GM23248 (cell line): ENCODE data around the gene ZC3H12C. TPM values are rescaled to one million over a fixed set of nuclear protein-coding genes. Genes with fewer than 3 reads are reported as not detected.

Source experiments
- DNase-seq: peaks from one replicate; pipeline ENCODE4 v3.0.0-alpha.2; 2015
- H2AFZ ChIP-seq: fragments of 200-600 bp; sonication (generic); 2 replicates; pipeline ENCODE4 v1.6.1; 2016; ENCODE audit warnings: antibody characterized with exemption
- H3F3A ChIP-seq: fragments of 200-600 bp; sonication (generic); 2 replicates; pipeline ENCODE4 v1.6.1; 2016; ENCODE audit warnings: mild to moderate bottlenecking, antibody characterized with exemption, mixed run types; ENCODE audit not compliant: insufficient read depth
- H3K27ac ChIP-seq: fragments of 200-600 bp; sonication (generic); 2 replicates; pipeline ENCODE4 v1.5.1; 2016; ENCODE audit warnings: mild to moderate bottlenecking
- H3K27me3 ChIP-seq: fragments of 200-600 bp; sonication (generic); replicated peaks from 2 replicates; pipeline ENCODE4 v1.6.1; 2016; ENCODE audit warnings: mild to moderate bottlenecking; ENCODE audit not compliant: insufficient read depth
- H3K36me3 ChIP-seq: fragments of 200-600 bp; sonication (generic); 2 replicates; pipeline ENCODE4 v1.6.1; 2016; ENCODE audit warnings: low read depth, mild to moderate bottlenecking
- H3K4me1 ChIP-seq: fragments of 200-600 bp; sonication (generic); 2 replicates; pipeline ENCODE4 v1.6.1; 2016; ENCODE audit warnings: mild to moderate bottlenecking; ENCODE audit not compliant: insufficient read depth
- H3K4me2 ChIP-seq: fragments of 200-600 bp; sonication (generic); one replicate; pipeline ENCODE4 v1.6.1; 2016; ENCODE audit warnings: mild to moderate bottlenecking; ENCODE audit not compliant: unreplicated experiment
- H3K4me3 ChIP-seq: fragments of 200-600 bp; sonication (generic); 2 replicates; pipeline ENCODE4 v1.5.1; 2016; ENCODE audit warnings: mild to moderate bottlenecking
- H3K79me2 ChIP-seq: fragments of 200-600 bp; sonication (generic); 2 replicates; pipeline ENCODE4 v1.6.1; 2016; ENCODE audit warnings: mild to moderate bottlenecking; ENCODE audit not compliant: insufficient read depth
- H3K9ac ChIP-seq: fragments of 200-600 bp; sonication (generic); 2 replicates; pipeline ENCODE4 v1.6.1; 2016; ENCODE audit warnings: mild to moderate bottlenecking
- H3K9me2 ChIP-seq: fragments of 200-600 bp; sonication (generic); 2 replicates; pipeline ENCODE4 v1.6.1; 2016; ENCODE audit warnings: mixed run types, mild to moderate bottlenecking, moderate library complexity; ENCODE audit not compliant: insufficient read depth
- H3K9me3 ChIP-seq: fragments of 200-600 bp; sonication (generic); one replicate; pipeline ENCODE4 v1.6.1; 2017; ENCODE audit warnings: low read depth
- H4K20me1 ChIP-seq: fragments of 200-600 bp; sonication (generic); 2 replicates; pipeline ENCODE4 v1.6.0; 2016; ENCODE audit not compliant: insufficient read depth
- EZH2 ChIP-seq: fragments of 200-600 bp; sonication (generic); IDR thresholded peaks from 2 replicates; pipeline ENCODE4 v1.6.1; 2018; ENCODE audit warnings: antibody characterized with exemption, mild to moderate bottlenecking; ENCODE audit not compliant: insufficient read depth, poor library complexity, severe bottlenecking
- EZH2phosphoT487 ChIP-seq: fragments of 200-600 bp; sonication (generic); IDR thresholded peaks from 2 replicates; pipeline ENCODE4 v1.6.1; 2018; ENCODE audit warnings: antibody characterized with exemption, moderate library complexity, mild to moderate bottlenecking, low read depth; ENCODE audit not compliant: insufficient read depth
- WGBS, 2 experiments: methylation state at CpG; one replicate each; pipeline ENCODE4 v1.1.6; 2015 to 2017; ENCODE audit warnings: low lambda C conversion rate in 2 of 2, low coverage in 1 of 2; ENCODE audit errors: missing lambda C conversion rate in 2 of 2; 5-methylcytosine and 5-hydroxymethylcytosine counted together
- in situ Hi-C: fragments of 300-500 bp; cut with MboI; formaldehyde crosslinking; loops from 2 replicates; pipeline ENCODE4 v1.15.0; 2020
- polyA plus RNA-seq: library from polyadenylated mRNA; unstranded; fragments of >200 nt; fragmentation: Nextera tagmentation; extraction: Ambion mirVana; gene quantifications from 2 replicates; pipeline ENCODE4 v1.2.1, GENCODE V29; 2016
- total RNA-seq: library from RNA; depleted of rRNA; stranded (reverse); fragments of >200 nt; shearing (Covaris generic); gene quantifications from 2 replicates; pipeline ENCODE4 v1.2.3, GENCODE V29; 2014

Gene ZC3H12C
- total and polyA plus RNA-seq, 2 experiments from 2014 or later = 1.4 to 5.3 TPM

DNA sequence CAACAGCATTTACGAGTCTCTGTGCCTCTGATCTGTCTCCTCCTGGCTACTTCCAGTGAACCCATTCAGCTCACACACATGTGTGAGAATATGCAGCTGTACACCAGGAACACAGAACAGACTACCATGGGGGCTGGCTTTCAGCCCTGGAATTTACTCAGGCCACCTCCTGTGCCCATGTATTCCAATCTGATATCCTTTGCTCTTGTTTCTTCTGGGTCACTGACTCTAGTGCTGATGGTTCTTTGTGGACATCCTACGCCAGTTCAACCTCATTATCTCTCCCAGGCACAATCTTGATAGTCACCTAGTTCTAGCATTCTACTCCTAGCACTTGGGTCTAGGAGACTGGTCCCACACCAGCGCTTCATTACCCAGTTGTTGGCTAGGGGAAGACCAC lies 23.0 kb upstream of the ZC3H12C start:
- H3K79me2 ChIP-seq = no peaks in the 10 kb centered on the region
- H3K4me3 ChIP-seq = no peak overlapping the region
- H4K20me1 ChIP-seq = no peaks in the 10 kb centered on the region
- TF ChIP-seq EZH2phosphoT487 (no peak), EZH2 (no peak)
- no peak for DNase-seq
- no peaks in the 10 kb centered on the region for H3K36me3 ChIP-seq
- peak overlapping the region; percentile 30; the same call in 1 of the 2 replicates for H3K9ac ChIP-seq
- peaks cover 29% of the 10 kb centered on the region for H3K4me1 ChIP-seq
- no peak overlapping the region for H2AFZ ChIP-seq
- H3F3A ChIP-seq = peaks cover 20% of the 10 kb centered on the region; the same call in 1 of the 2 replicates
- peak overlapping the region; percentile 60; the same call in 1 of the 2 replicates for H3K27ac ChIP-seq
- H3K9me2 ChIP-seq = no peaks in the 10 kb centered on the region
- peak overlapping the region; percentile 56 for H3K4me2 ChIP-seq
- in situ Hi-C loops = no loop called here
- whole genome bisulfite sequencing, 2 experiments = 99 to 100% methylated on average over 3 of the region's 3 CpGs
- H3K9me3 ChIP-seq = no peaks in the 10 kb centered on the region
- H3K27me3 ChIP-seq = no peaks in the 10 kb centered on the region

DNA sequence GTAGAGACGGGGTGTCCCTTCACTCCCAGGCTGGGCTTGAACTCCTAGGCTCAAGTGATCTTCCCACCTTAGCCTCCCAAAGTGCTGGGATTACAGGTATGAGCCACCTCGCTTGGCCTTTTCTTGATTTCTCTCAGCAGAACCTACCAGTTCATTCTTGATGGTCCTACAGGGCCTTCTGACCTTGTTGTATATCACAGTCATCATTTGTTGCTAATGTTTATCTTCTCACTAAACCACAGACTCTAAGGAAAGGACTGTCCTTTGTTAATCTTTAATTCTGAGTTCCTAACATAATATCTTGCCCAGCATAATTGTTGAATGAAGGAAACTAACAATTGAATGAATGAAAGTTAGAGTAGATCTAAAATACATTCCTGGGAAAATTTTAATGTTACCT lies 22.0 kb upstream of the ZC3H12C start:
- Histone ChIP-seq H4K20me1 (no peaks in the 10 kb centered on the region), H3K4me3 (no peak overlapping the region), H3K27me3 (no peaks in the 10 kb centered on the region), H3K9me3 (no peaks in the 10 kb centered on the region), H3K4me2 (no peak overlapping the region), H3K9me2 (no peaks in the 10 kb centered on the region), H3F3A (peaks cover 20% of the 10 kb centered on the region; the same call in 1 of the 2 replicates), H3K79me2 (no peaks in the 10 kb centered on the region), H2AFZ (no peak overlapping the region), H3K36me3 (no peaks in the 10 kb centered on the region), H3K9ac (no peak overlapping the region), H3K27ac (no peak overlapping the region), H3K4me1 (peaks cover 29% of the 10 kb centered on the region)
- no peak for DNase-seq
- TF ChIP-seq EZH2phosphoT487 (no peak), EZH2 (no peak)
- in situ Hi-C loops = no loop called here
- WGBS, 2 experiments = 96 to 98% methylated on average over 2 of the region's 2 CpGs

DNA sequence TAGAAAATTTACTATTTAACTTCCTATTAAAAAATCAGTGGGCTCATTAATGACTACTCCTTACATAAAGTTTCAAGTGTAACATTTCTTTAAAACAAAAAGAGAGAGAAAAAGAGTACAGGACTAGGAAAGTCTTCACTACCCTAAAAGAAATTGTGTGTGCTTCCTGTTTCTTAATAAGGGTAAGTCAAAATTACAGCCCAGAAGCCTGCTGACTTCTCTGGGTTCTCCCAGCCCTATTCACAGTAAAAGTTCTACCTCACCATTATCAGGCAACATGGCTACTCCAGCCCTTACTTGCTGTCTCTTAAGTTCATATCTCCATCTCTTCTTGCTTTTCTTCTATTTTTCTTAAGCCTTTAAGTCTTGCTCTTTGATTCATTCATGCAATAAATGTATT lies 20.3 kb upstream of the ZC3H12C start:
- H3K4me2 ChIP-seq = no peak overlapping the region
- H3K27me3 ChIP-seq = no peaks in the 10 kb centered on the region
- H3K4me3 ChIP-seq = no peak overlapping the region
- H3K4me1 ChIP-seq = peaks cover 44% of the 10 kb centered on the region
- TF ChIP-seq EZH2 = no peak
- no peak for TF ChIP-seq EZH2phosphoT487
- no peak overlapping the region for H2AFZ ChIP-seq
- H3K27ac ChIP-seq = no peak overlapping the region
- H3K9me2 ChIP-seq = no peaks in the 10 kb centered on the region
- H3K9ac ChIP-seq = no peak overlapping the region
- in situ Hi-C loops = no loop called here
- no peak for DNase-seq
- no peaks in the 10 kb centered on the region for H3K79me2 ChIP-seq
- H4K20me1 ChIP-seq = no peaks in the 10 kb centered on the region
- H3F3A ChIP-seq = peaks cover 29% of the 10 kb centered on the region
- no peaks in the 10 kb centered on the region for H3K36me3 ChIP-seq
- H3K9me3 ChIP-seq = no peaks in the 10 kb centered on the region

DNA sequence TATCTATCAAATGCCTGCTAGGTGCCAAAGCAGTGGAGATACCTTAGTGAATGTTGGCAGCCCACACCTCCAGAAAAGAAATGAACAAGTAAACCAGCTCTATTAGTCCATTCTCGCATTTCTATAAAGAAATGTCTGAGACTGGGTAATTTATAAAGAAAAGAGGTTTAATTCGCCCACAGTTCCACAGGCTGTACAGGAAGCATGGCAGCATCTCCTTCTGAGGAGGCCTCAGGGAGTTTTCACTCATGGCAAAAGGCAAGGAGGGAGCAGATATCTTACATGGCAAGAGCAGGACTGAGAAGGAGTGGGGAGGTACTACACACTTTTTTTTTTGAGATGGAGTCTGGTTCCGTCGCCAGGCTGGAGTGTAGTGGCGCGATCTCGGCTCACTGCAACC lies 18.7 kb upstream of the ZC3H12C start:
- Histone ChIP-seq H3K79me2 (no peaks in the 10 kb centered on the region), H3K27ac (no peak overlapping the region), H3K27me3 (no peaks in the 10 kb centered on the region), H3K9ac (no peak overlapping the region), H3K9me2 (no peaks in the 10 kb centered on the region), H3K4me2 (no peak overlapping the region), H3K4me1 (peaks cover 35% of the 10 kb centered on the region), H3F3A (peaks cover 32% of the 10 kb centered on the region), H3K9me3 (no peaks in the 10 kb centered on the region), H3K36me3 (no peaks in the 10 kb centered on the region), H4K20me1 (no peaks in the 10 kb centered on the region), H3K4me3 (no peak overlapping the region), H2AFZ (no peak overlapping the region)
- TF ChIP-seq EZH2phosphoT487 (no peak), EZH2 (no peak)
- DNase-seq = no peak
- 96 to 98% methylated on average over 7 of the region's 7 CpGs for WGBS, 2 experiments
- in situ Hi-C loops = no loop called here

DNA sequence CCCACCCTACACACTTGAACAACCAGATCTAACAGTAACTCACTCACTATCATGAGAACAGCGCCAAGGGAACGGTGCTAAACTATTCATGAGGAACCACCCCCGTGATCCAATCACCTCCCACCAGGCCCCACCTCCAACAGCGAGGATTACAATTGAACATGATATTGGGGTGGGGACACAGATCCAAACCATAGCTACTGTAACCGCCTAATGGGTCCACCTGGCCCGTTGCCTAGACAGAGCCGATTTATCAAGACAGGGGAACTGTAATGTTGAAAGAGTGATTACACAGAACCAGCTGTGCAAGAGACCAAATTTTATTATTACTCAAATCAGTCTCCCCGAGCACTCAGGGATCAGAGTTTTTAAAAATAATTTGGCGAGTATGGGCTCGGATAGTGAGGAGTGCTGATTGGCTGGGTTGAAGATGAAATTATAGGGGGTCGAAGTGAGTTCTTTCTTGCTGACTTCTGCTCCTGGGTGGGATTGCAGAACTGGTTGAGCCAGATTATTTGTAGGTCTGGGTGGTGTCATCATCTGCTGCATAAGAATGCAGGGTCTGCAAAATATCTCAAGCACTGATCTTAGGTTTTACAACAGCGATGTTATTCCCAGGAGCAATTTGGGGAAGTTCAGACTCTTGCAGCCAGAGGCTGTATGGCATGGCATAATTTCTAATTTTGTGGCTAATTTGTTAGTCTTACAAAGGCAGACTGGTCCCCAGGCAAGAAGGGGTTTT lies 17.9 kb upstream of the ZC3H12C start:
- H3K27me3 ChIP-seq = no peaks in the 10 kb centered on the region
- TF ChIP-seq EZH2phosphoT487 (no peak), EZH2 (no peak)
- H3K4me2 ChIP-seq = no peak overlapping the region
- H3K4me1 ChIP-seq = peaks cover 27% of the 10 kb centered on the region
- H3K36me3 ChIP-seq = no peaks in the 10 kb centered on the region
- H3K27ac ChIP-seq = no peak overlapping the region
- H3K79me2 ChIP-seq = no peaks in the 10 kb centered on the region
- H3F3A ChIP-seq = peaks cover 24% of the 10 kb centered on the region
- DNase-seq = no peak
- H4K20me1 ChIP-seq = no peaks in the 10 kb centered on the region
- in situ Hi-C loops = no loop called here
- no peak overlapping the region for H2AFZ ChIP-seq
- WGBS, 2 experiments = 57 to 59% methylated on average over 12 of the region's 12 CpGs
- no peak overlapping the region for H3K4me3 ChIP-seq
- H3K9ac ChIP-seq = no peak overlapping the region
- no peaks in the 10 kb centered on the region for H3K9me3 ChIP-seq
- H3K9me2 ChIP-seq = no peaks in the 10 kb centered on the region
